ENCODE measurements around the gene COL21A1.

GRCh38 chr6:56151609-56152224, 95.7 kb downstream of the COL21A1 start:
- no peak for TF ChIP-seq CTCF (CRISPR knock-in tag; IDR thresholded peaks at IDR 0.05)
- TF ChIP-seq ZNF572 (CRISPR knock-in tag; IDR thresholded peaks at IDR 0.05), result no peak
- no peak for TF ChIP-seq THAP7 (CRISPR knock-in tag; IDR thresholded peaks at IDR 0.05)
- no peak for TF ChIP-seq ZNF652 (CRISPR knock-in tag; IDR thresholded peaks at IDR 0.05; ENCODE audit: borderline replicate concordance, low read depth)
- no peak for TF ChIP-seq ZNF790 (CRISPR knock-in tag; IDR thresholded peaks at IDR 0.05; ENCODE audit: borderline replicate concordance)
- TF ChIP-seq ZNF776 (CRISPR knock-in tag; IDR thresholded peaks at IDR 0.05), result no peak
- TF ChIP-seq EZH2 (conservative IDR thresholded peaks at IDR 0.05; ENCODE audit: low read depth, low read length), result no peak
- no peak for TF ChIP-seq ZBTB33 (CRISPR knock-in tag; IDR thresholded peaks at IDR 0.05)
- TF ChIP-seq ZBTB40 (IDR thresholded peaks at IDR 0.05), result no peak
- no peak for TF ChIP-seq ZBTB40 (CRISPR knock-in tag; IDR thresholded peaks at IDR 0.05)
- no peak for TF ChIP-seq HBP1 (CRISPR knock-in tag; IDR thresholded peaks at IDR 0.05; ENCODE audit: low read depth)
- TF ChIP-seq ZFP36 (IDR thresholded peaks at IDR 0.05; ENCODE audit: borderline replicate concordance, low read depth, low read length, partially characterized antibody), result no peak
- TF ChIP-seq NFKBIZ (CRISPR knock-in tag; IDR thresholded peaks at IDR 0.05), result no peak
- TF ChIP-seq POLR2A (IDR thresholded peaks at IDR 0.05; ENCODE audit: insufficient read depth in 1 of 2, low read depth in 2 of 2, low read length in 2 of 2), result no peak

Data from HepG2 (cell line).